ENCODE results near the gene RBBP5.

Gene RBBP5

DNA sequence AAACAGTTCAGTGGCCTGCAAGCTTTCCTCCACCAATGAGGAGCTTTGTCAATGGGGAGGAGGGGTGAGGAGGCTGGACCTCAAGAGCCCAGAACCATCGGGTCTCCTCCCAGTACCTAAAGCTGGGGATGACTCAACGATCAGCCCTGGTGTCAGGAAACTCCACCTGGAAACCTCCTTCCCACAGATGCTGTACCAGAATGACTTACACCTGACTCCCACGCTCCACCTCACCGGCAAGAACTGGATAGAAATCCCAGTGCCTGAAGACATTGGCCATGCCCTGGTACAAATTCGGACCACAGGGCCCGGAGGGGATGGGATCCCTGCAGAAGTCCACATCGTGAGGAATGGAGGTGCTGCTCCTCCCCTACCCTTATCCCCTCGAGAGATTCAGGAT, 48.9 kb downstream of the RBBP5 start:
- Histone ChIP-seq H3K4me3 (ENCODE audit: low read depth in 1 of 2, low read length in 2 of 2) (no peak overlapping the region), H3K9me3 (ENCODE audit: low read length) (no peaks in the 10 kb centered on the region), H3K36me3 (ENCODE audit: insufficient read depth, low read length) (no peaks in the 10 kb centered on the region), H3K27me3 (ENCODE audit: control insufficient read depth in 1 of 2, insufficient read depth in 2 of 2, low read length in 2 of 2) (no peaks in the 10 kb centered on the region), H3K27ac (ENCODE audit: low read depth, low read length) (no peak overlapping the region), H3K9ac (ENCODE audit: low read length) (no peak overlapping the region), H3K4me1 (ENCODE audit: insufficient read depth, low read length) (peaks cover 7% of the 10 kb centered on the region)

GRCh38 chr1:205072286-205072685, 49.5 kb downstream of the RBBP5 start:
- Histone ChIP-seq H3K4me1 (ENCODE audit: insufficient read depth, low read length) (peaks cover 7% of the 10 kb centered on the region), H3K27ac (ENCODE audit: low read depth, low read length) (no peak overlapping the region)

DNA sequence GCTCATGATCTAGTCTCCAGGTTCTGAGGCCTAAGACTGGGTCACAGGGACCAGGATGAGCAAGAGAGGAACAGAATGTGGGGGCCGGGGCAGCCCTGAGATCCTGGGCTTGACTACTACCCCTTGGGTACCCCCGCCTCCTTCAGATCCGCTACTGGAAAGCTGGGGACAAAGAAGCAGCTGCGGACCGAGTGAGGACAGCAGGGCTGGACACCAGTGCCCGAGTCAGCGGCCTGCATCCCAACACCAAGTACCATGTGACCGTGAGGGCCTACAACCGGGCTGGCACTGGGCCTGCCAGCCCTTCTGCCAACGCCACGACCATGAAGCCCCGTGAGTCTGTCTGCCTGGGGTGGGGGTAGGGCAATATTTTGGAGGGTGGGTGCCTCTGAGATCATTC, 50.0 kb downstream of the RBBP5 start:
- H3K27me3 ChIP-seq (ENCODE audit: control insufficient read depth in 1 of 2, insufficient read depth in 2 of 2, low read length in 2 of 2) = no peaks in the 10 kb centered on the region
- no peak overlapping the region for H3K9ac ChIP-seq (ENCODE audit: low read length)
- no peak overlapping the region for H3K27ac ChIP-seq (ENCODE audit: low read depth, low read length)
- peaks cover 7% of the 10 kb centered on the region for H3K4me1 ChIP-seq (ENCODE audit: insufficient read depth, low read length)
- no peaks in the 10 kb centered on the region for H3K36me3 ChIP-seq (ENCODE audit: insufficient read depth, low read length)
- H3K4me3 ChIP-seq (ENCODE audit: low read depth in 1 of 2, low read length in 2 of 2) = no peak overlapping the region
- no peaks in the 10 kb centered on the region for H3K9me3 ChIP-seq (ENCODE audit: low read length)

More at GRCh38 chr1:205072286-205072685, 49.5 kb downstream of the RBBP5 start:
- Histone ChIP-seq H3K4me3 (ENCODE audit: low read depth in 1 of 2, low read length in 2 of 2) (no peak overlapping the region), H3K9me3 (ENCODE audit: low read length) (no peaks in the 10 kb centered on the region), H3K36me3 (ENCODE audit: insufficient read depth, low read length) (no peaks in the 10 kb centered on the region), H3K9ac (ENCODE audit: low read length) (no peak overlapping the region), H3K27me3 (ENCODE audit: control insufficient read depth in 1 of 2, insufficient read depth in 2 of 2, low read length in 2 of 2) (no peaks in the 10 kb centered on the region)

- no peak overlapping the region for H3K9ac ChIP-seq (ENCODE audit: low read length)
- no peak overlapping the region for H3K4me3 ChIP-seq (ENCODE audit: low read depth in 1 of 2, low read length in 2 of 2)
- peaks cover 7% of the 10 kb centered on the region for H3K4me1 ChIP-seq (ENCODE audit: insufficient read depth, low read length)
- H3K27me3 ChIP-seq (ENCODE audit: control insufficient read depth in 1 of 2, insufficient read depth in 2 of 2, low read length in 2 of 2) = no peaks in the 10 kb centered on the region
- H3K9me3 ChIP-seq (ENCODE audit: low read length) = no peaks in the 10 kb centered on the region
- no peaks in the 10 kb centered on the region for H3K36me3 ChIP-seq (ENCODE audit: insufficient read depth, low read length)
- H3K27ac ChIP-seq (ENCODE audit: low read depth, low read length) = no peak overlapping the region
Measured at GRCh38 chr1:205071028-205071409, 50.8 kb downstream of the RBBP5 start.

GRCh38 chr1:205069371-205070125, 52.2 kb downstream of the RBBP5 start:
- H3K4me3 ChIP-seq (ENCODE audit: low read depth in 1 of 2, low read length in 2 of 2) = no peak overlapping the region
- H3K27me3 ChIP-seq (ENCODE audit: control insufficient read depth in 1 of 2, insufficient read depth in 2 of 2, low read length in 2 of 2) = no peaks in the 10 kb centered on the region
- H3K36me3 ChIP-seq (ENCODE audit: insufficient read depth, low read length) = no peaks in the 10 kb centered on the region
- no peak overlapping the region for H3K9ac ChIP-seq (ENCODE audit: low read length)
- no peaks in the 10 kb centered on the region for H3K9me3 ChIP-seq (ENCODE audit: low read length)
- H3K4me1 ChIP-seq (ENCODE audit: insufficient read depth, low read length) = peaks cover 7% of the 10 kb centered on the region
- no peak overlapping the region for H3K27ac ChIP-seq (ENCODE audit: low read depth, low read length)

DNA sequence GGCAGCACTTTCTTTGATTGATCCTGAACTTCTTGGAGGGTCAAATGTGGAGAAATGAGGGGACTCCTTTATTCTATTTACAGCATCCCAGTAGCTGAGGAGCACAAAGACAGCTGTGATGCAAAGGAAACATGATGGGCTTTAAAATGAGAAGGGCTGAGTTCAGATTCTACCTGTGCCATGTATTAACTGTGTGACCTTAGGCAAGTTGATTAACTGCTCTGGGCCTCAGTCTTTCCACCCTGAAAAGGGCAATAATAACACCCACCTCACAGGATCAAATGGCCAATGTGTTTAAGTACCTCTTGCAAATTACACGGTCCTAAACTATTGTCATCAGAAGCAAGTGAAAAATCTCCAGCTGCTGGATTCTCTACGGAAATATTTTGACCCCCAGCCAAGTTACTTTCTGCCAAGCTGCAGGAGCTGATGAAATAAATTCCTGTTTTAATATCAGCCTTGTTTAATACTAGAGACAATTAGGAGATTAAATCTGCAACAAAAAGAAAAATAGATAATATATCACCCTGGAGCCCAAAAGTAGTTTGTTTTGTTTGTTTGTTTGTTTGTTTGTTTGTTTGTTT, 53.2 kb downstream of the RBBP5 start:
- no peak overlapping the region for H3K27ac ChIP-seq (ENCODE audit: low read depth, low read length)
- peaks cover 7% of the 10 kb centered on the region for H3K4me1 ChIP-seq (ENCODE audit: insufficient read depth, low read length)
- no peaks in the 10 kb centered on the region for H3K36me3 ChIP-seq (ENCODE audit: insufficient read depth, low read length)
- no peak overlapping the region for H3K4me3 ChIP-seq (ENCODE audit: low read depth in 1 of 2, low read length in 2 of 2)
- no peak overlapping the region for H3K9ac ChIP-seq (ENCODE audit: low read length)
- H3K27me3 ChIP-seq (ENCODE audit: control insufficient read depth in 1 of 2, insufficient read depth in 2 of 2, low read length in 2 of 2) = no peaks in the 10 kb centered on the region
- no peaks in the 10 kb centered on the region for H3K9me3 ChIP-seq (ENCODE audit: low read length)

- H3K9ac ChIP-seq (ENCODE audit: low read length) = no peak overlapping the region
- H3K9me3 ChIP-seq (ENCODE audit: low read length) = no peaks in the 10 kb centered on the region
- no peaks in the 10 kb centered on the region for H3K27me3 ChIP-seq (ENCODE audit: control insufficient read depth in 1 of 2, insufficient read depth in 2 of 2, low read length in 2 of 2)
- H3K27ac ChIP-seq (ENCODE audit: low read depth, low read length) = no peak overlapping the region
- peaks cover 7% of the 10 kb centered on the region for H3K4me1 ChIP-seq (ENCODE audit: insufficient read depth, low read length)
- H3K4me3 ChIP-seq (ENCODE audit: low read depth in 1 of 2, low read length in 2 of 2) = no peak overlapping the region
- H3K36me3 ChIP-seq (ENCODE audit: insufficient read depth, low read length) = no peaks in the 10 kb centered on the region
Measured at GRCh38 chr1:205068001-205068400, 53.8 kb downstream of the RBBP5 start.

- no peaks in the 10 kb centered on the region for H3K9me3 ChIP-seq (ENCODE audit: low read length)
- no peaks in the 10 kb centered on the region for H3K27me3 ChIP-seq (ENCODE audit: control insufficient read depth in 1 of 2, insufficient read depth in 2 of 2, low read length in 2 of 2)
- no peak overlapping the region for H3K9ac ChIP-seq (ENCODE audit: low read length)
- peaks cover 7% of the 10 kb centered on the region for H3K4me1 ChIP-seq (ENCODE audit: insufficient read depth, low read length)
- H3K27ac ChIP-seq (ENCODE audit: low read depth, low read length) = no peak overlapping the region
- no peak overlapping the region for H3K4me3 ChIP-seq (ENCODE audit: low read depth in 1 of 2, low read length in 2 of 2)
- H3K36me3 ChIP-seq (ENCODE audit: insufficient read depth, low read length) = no peaks in the 10 kb centered on the region
Measured at GRCh38 chr1:205067031-205067430, 54.7 kb downstream of the RBBP5 start.

DNA sequence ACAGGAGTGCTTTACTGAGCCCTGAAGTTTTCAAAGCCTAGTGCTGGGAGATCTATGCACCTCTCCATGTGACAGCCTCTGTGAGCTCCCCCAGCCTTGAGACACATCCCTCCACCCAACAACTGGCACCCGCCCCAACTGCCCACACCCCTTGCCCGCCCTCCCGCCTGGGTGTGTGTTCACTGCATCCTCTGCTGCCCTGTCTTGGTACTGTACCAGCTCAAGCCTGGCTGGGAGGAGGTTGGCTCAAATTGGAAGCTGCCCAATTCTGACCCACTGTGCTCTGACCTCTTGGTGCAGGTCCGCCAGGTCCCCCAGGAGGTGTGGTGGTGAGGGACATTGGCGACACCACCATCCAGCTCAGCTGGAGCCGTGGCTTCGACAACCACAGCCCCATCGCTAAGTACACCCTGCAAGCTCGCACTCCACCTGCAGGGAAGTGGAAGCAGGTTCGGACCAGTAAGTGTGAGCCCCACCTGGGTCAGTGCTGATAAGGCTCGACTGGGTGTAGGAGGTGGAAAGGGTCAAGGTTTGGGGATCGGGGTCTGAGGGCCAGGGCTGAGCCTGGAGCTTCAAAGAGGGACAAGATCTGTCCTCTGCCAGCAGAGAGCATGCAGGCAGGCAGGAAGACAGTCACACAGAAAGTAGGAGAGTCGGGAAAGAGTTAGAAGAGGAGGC, 55.5 kb downstream of the RBBP5 start:
- Histone ChIP-seq H3K36me3 (ENCODE audit: insufficient read depth, low read length) (no peaks in the 10 kb centered on the region), H3K4me3 (ENCODE audit: low read depth in 1 of 2, low read length in 2 of 2) (no peak overlapping the region), H3K27ac (ENCODE audit: low read depth, low read length) (no peak overlapping the region), H3K9me3 (ENCODE audit: low read length) (no peaks in the 10 kb centered on the region), H3K9ac (ENCODE audit: low read length) (no peak overlapping the region), H3K4me1 (ENCODE audit: insufficient read depth, low read length) (peaks cover 7% of the 10 kb centered on the region), H3K27me3 (ENCODE audit: control insufficient read depth in 1 of 2, insufficient read depth in 2 of 2, low read length in 2 of 2) (no peaks in the 10 kb centered on the region)

- no peak overlapping the region for H3K4me3 ChIP-seq (ENCODE audit: low read depth in 1 of 2, low read length in 2 of 2)
- peaks cover 7% of the 10 kb centered on the region for H3K4me1 ChIP-seq (ENCODE audit: insufficient read depth, low read length)
- no peaks in the 10 kb centered on the region for H3K9me3 ChIP-seq (ENCODE audit: low read length)
- no peaks in the 10 kb centered on the region for H3K27me3 ChIP-seq (ENCODE audit: control insufficient read depth in 1 of 2, insufficient read depth in 2 of 2, low read length in 2 of 2)
- no peaks in the 10 kb centered on the region for H3K36me3 ChIP-seq (ENCODE audit: insufficient read depth, low read length)
- H3K27ac ChIP-seq (ENCODE audit: low read depth, low read length) = no peak overlapping the region
- H3K9ac ChIP-seq (ENCODE audit: low read length) = no peak overlapping the region
Measured at GRCh38 chr1:205065666-205066065, 56.1 kb downstream of the RBBP5 start.

- H3K4me3 ChIP-seq (ENCODE audit: low read depth in 1 of 2, low read length in 2 of 2) = no peak overlapping the region
- no peaks in the 10 kb centered on the region for H3K36me3 ChIP-seq (ENCODE audit: insufficient read depth, low read length)
Measured at GRCh38 chr1:205064741-205065316, 56.9 kb downstream of the RBBP5 start.

More at GRCh38 chr1:205064741-205065316, 56.9 kb downstream of the RBBP5 start:
- Histone ChIP-seq H3K4me1 (ENCODE audit: insufficient read depth, low read length) (peaks cover 7% of the 10 kb centered on the region), H3K9ac (ENCODE audit: low read length) (no peak overlapping the region), H3K27ac (ENCODE audit: low read depth, low read length) (no peak overlapping the region), H3K9me3 (ENCODE audit: low read length) (no peaks in the 10 kb centered on the region), H3K27me3 (ENCODE audit: control insufficient read depth in 1 of 2, insufficient read depth in 2 of 2, low read length in 2 of 2) (no peaks in the 10 kb centered on the region)

All from muscle layer of colon (tissue), 2 donors.